GM23248 (cell line): ENCODE measurements around the gene C1QTNF4. TPM values are rescaled to one million over a fixed set of nuclear protein-coding genes. Genes with fewer than 3 reads are reported as not detected.
A peak's percentile ranks its signal among the peaks of the same experiment; 100 is the strongest.

Experiments
- DNase-seq: peaks from one replicate; pipeline ENCODE4 v3.0.0-alpha.2; 2015
- H2AFZ ChIP-seq: fragments of 200-600 bp; sonication (generic); 2 replicates; pipeline ENCODE4 v1.6.1; 2016; ENCODE audit warnings: antibody characterized with exemption
- H3F3A ChIP-seq: fragments of 200-600 bp; sonication (generic); 2 replicates; pipeline ENCODE4 v1.6.1; 2016; ENCODE audit warnings: mild to moderate bottlenecking, antibody characterized with exemption, mixed run types; ENCODE audit not compliant: insufficient read depth
- H3K27ac ChIP-seq: fragments of 200-600 bp; sonication (generic); 2 replicates; pipeline ENCODE4 v1.5.1; 2016; ENCODE audit warnings: mild to moderate bottlenecking
- H3K27me3 ChIP-seq: fragments of 200-600 bp; sonication (generic); replicated peaks from 2 replicates; pipeline ENCODE4 v1.6.1; 2016; ENCODE audit warnings: mild to moderate bottlenecking; ENCODE audit not compliant: insufficient read depth
- H3K36me3 ChIP-seq: fragments of 200-600 bp; sonication (generic); 2 replicates; pipeline ENCODE4 v1.6.1; 2016; ENCODE audit warnings: low read depth, mild to moderate bottlenecking
- H3K4me1 ChIP-seq: fragments of 200-600 bp; sonication (generic); 2 replicates; pipeline ENCODE4 v1.6.1; 2016; ENCODE audit warnings: mild to moderate bottlenecking; ENCODE audit not compliant: insufficient read depth
- H3K4me2 ChIP-seq: fragments of 200-600 bp; sonication (generic); one replicate; pipeline ENCODE4 v1.6.1; 2016; ENCODE audit warnings: mild to moderate bottlenecking; ENCODE audit not compliant: unreplicated experiment
- H3K4me3 ChIP-seq: fragments of 200-600 bp; sonication (generic); 2 replicates; pipeline ENCODE4 v1.5.1; 2016; ENCODE audit warnings: mild to moderate bottlenecking
- H3K79me2 ChIP-seq: fragments of 200-600 bp; sonication (generic); 2 replicates; pipeline ENCODE4 v1.6.1; 2016; ENCODE audit warnings: mild to moderate bottlenecking; ENCODE audit not compliant: insufficient read depth
- H3K9ac ChIP-seq: fragments of 200-600 bp; sonication (generic); 2 replicates; pipeline ENCODE4 v1.6.1; 2016; ENCODE audit warnings: mild to moderate bottlenecking
- H3K9me2 ChIP-seq: fragments of 200-600 bp; sonication (generic); 2 replicates; pipeline ENCODE4 v1.6.1; 2016; ENCODE audit warnings: mixed run types, mild to moderate bottlenecking, moderate library complexity; ENCODE audit not compliant: insufficient read depth
- H3K9me3 ChIP-seq: fragments of 200-600 bp; sonication (generic); one replicate; pipeline ENCODE4 v1.6.1; 2017; ENCODE audit warnings: low read depth
- H4K20me1 ChIP-seq: fragments of 200-600 bp; sonication (generic); 2 replicates; pipeline ENCODE4 v1.6.0; 2016; ENCODE audit not compliant: insufficient read depth
- EZH2 ChIP-seq: fragments of 200-600 bp; sonication (generic); IDR thresholded peaks from 2 replicates; pipeline ENCODE4 v1.6.1; 2018; ENCODE audit warnings: antibody characterized with exemption, mild to moderate bottlenecking; ENCODE audit not compliant: insufficient read depth, poor library complexity, severe bottlenecking
- EZH2phosphoT487 ChIP-seq: fragments of 200-600 bp; sonication (generic); IDR thresholded peaks from 2 replicates; pipeline ENCODE4 v1.6.1; 2018; ENCODE audit warnings: antibody characterized with exemption, moderate library complexity, mild to moderate bottlenecking, low read depth; ENCODE audit not compliant: insufficient read depth
- WGBS, 2 experiments: methylation state at CpG; one replicate each; pipeline ENCODE4 v1.1.6; 2015 to 2017; ENCODE audit warnings: low lambda C conversion rate in 2 of 2, low coverage in 1 of 2; ENCODE audit errors: missing lambda C conversion rate in 2 of 2; 5-methylcytosine and 5-hydroxymethylcytosine counted together
- in situ Hi-C: fragments of 300-500 bp; cut with MboI; formaldehyde crosslinking; loops from 2 replicates; pipeline ENCODE4 v1.15.0; 2020
- polyA plus RNA-seq: library from polyadenylated mRNA; unstranded; fragments of >200 nt; fragmentation: Nextera tagmentation; extraction: Ambion mirVana; gene quantifications from 2 replicates; pipeline ENCODE4 v1.2.1, GENCODE V29; 2016
- total RNA-seq: library from RNA; depleted of rRNA; stranded (reverse); fragments of >200 nt; shearing (Covaris generic); gene quantifications from 2 replicates; pipeline ENCODE4 v1.2.3, GENCODE V29; 2014

Gene C1QTNF4
- total and polyA plus RNA-seq, 2 experiments from 2014 or later = 0.11 TPM; not detected in 1

DNA sequence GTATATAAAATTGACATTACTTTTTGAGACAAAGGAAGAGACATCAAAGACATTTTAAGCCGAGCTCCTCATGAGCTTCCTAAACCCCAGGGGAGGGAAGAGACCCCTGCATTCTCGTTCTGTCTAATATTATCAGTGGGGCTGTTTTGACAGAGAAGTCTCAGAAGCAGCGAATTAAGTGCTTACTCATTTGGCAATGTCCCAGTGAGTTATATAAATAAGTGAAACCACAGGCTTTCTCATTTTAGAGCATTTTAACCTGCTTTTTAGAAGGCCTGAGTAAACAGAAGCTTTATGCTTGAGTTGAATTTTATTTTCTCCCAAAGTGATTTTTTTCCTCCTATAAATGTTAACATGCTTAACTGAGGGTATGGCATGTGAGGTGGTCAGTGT is 23.2 kb upstream of the C1QTNF4 start:
- Histone ChIP-seq H3K27me3 (no peaks in the 10 kb centered on the region), H3K27ac (peak overlapping the region; percentile 38), H3K4me1 (peaks cover 13% of the 10 kb centered on the region), H3K4me2 (peak overlapping the region; percentile 44), H3F3A (peaks cover 31% of the 10 kb centered on the region), H2AFZ (no peak overlapping the region), H3K9me2 (no peaks in the 10 kb centered on the region), H3K36me3 (peaks cover 34% of the 10 kb centered on the region), H3K9ac (no peak overlapping the region; the same call in 1 of the 2 replicates), H3K9me3 (no peaks in the 10 kb centered on the region), H4K20me1 (no peaks in the 10 kb centered on the region), H3K79me2 (no peaks in the 10 kb centered on the region), H3K4me3 (no peak overlapping the region)
- WGBS, 2 experiments = 16 to 24% methylated on average over 3 of the region's 3 CpGs
- in situ Hi-C loops = no loop called here
- peak; percentile 91 for DNase-seq
- TF ChIP-seq EZH2 (no peak), EZH2phosphoT487 (no peak)

GRCh38 chr11:47616726-47617416 is 22.7 kb upstream of the C1QTNF4 start:
- in situ Hi-C loops = no loop called here
- Histone ChIP-seq H3K27me3 (no peaks in the 10 kb centered on the region), H3K4me1 (peaks cover 13% of the 10 kb centered on the region), H3K79me2 (no peaks in the 10 kb centered on the region), H3K27ac (peak overlapping the region; percentile 38), H3K9me3 (no peaks in the 10 kb centered on the region), H3K9me2 (no peaks in the 10 kb centered on the region), H3F3A (peaks cover 31% of the 10 kb centered on the region), H2AFZ (no peak overlapping the region), H3K4me3 (no peak overlapping the region), H4K20me1 (no peaks in the 10 kb centered on the region), H3K9ac (no peak overlapping the region), H3K36me3 (peaks cover 28% of the 10 kb centered on the region), H3K4me2 (peak overlapping the region; percentile 44)
- TF ChIP-seq EZH2 (no peak), EZH2phosphoT487 (no peak)
- DNase-seq = peak; percentile 87
- 69 to 76% methylated on average over 9 to 10 of the region's 10 CpGs for WGBS, 2 experiments

GRCh38 chr11:47615249-47615648 is 21.0 kb upstream of the C1QTNF4 start:
- no peaks in the 10 kb centered on the region for H3K9me3 ChIP-seq
- peaks cover 18% of the 10 kb centered on the region for H3K36me3 ChIP-seq
- H3K4me1 ChIP-seq = peaks cover 13% of the 10 kb centered on the region
- in situ Hi-C loops = no loop called here
- no peaks in the 10 kb centered on the region for H3K27me3 ChIP-seq
- no peak overlapping the region for H2AFZ ChIP-seq
- peaks cover 26% of the 10 kb centered on the region for H3F3A ChIP-seq
- no peaks in the 10 kb centered on the region for H4K20me1 ChIP-seq
- H3K9ac ChIP-seq = no peak overlapping the region
- no peak overlapping the region for H3K4me2 ChIP-seq
- no peaks in the 10 kb centered on the region for H3K9me2 ChIP-seq
- no peaks in the 10 kb centered on the region for H3K79me2 ChIP-seq
- TF ChIP-seq EZH2 (no peak), EZH2phosphoT487 (no peak)
- no peak for DNase-seq
- no peak overlapping the region for H3K27ac ChIP-seq
- no peak overlapping the region for H3K4me3 ChIP-seq

- in situ Hi-C loops = no loop called here
- peaks cover 20% of the 10 kb centered on the region for H3F3A ChIP-seq
- no peak overlapping the region for H3K4me2 ChIP-seq
- H3K9me3 ChIP-seq = no peaks in the 10 kb centered on the region
- H3K36me3 ChIP-seq = 0 out of 2 replicates have a peak, but pooled peaks cover under 1% of the 10 kb centered on the region
- no peaks in the 10 kb centered on the region for H3K79me2 ChIP-seq
- no peaks in the 10 kb centered on the region for H3K9me2 ChIP-seq
- H3K9ac ChIP-seq = no peak overlapping the region
- H3K27ac ChIP-seq = no peak overlapping the region
- H2AFZ ChIP-seq = no peak overlapping the region
- TF ChIP-seq EZH2phosphoT487 (no peak), EZH2 (no peak)
- no peaks in the 10 kb centered on the region for H3K27me3 ChIP-seq
- no peak for DNase-seq
- WGBS, 2 experiments = 26 to 31% methylated on average over 6 of the region's 6 CpGs
- H3K4me3 ChIP-seq = no peak overlapping the region
- peaks cover 19% of the 10 kb centered on the region for H3K4me1 ChIP-seq
- H4K20me1 ChIP-seq = no peaks in the 10 kb centered on the region
Measured at GRCh38 chr11:47611348-47611794, 17.2 kb upstream of the C1QTNF4 start.

GRCh38 chr11:47609675-47610074 is 15.5 kb upstream of the C1QTNF4 start:
- H3K27me3 ChIP-seq = no peaks in the 10 kb centered on the region
- H3K27ac ChIP-seq = no peak overlapping the region
- no peaks in the 10 kb centered on the region for H3K36me3 ChIP-seq
- peaks cover 20% of the 10 kb centered on the region for H3F3A ChIP-seq
- TF ChIP-seq EZH2 (no peak), EZH2phosphoT487 (no peak)
- H2AFZ ChIP-seq = no peak overlapping the region
- H3K9me3 ChIP-seq = no peaks in the 10 kb centered on the region
- no peaks in the 10 kb centered on the region for H4K20me1 ChIP-seq
- no peak overlapping the region for H3K9ac ChIP-seq
- 59 to 60% methylated on average over 3 of the region's 3 CpGs for WGBS, 2 experiments
- no peak overlapping the region for H3K4me2 ChIP-seq
- no peak for DNase-seq
- H3K9me2 ChIP-seq = no peaks in the 10 kb centered on the region
- in situ Hi-C loops = no loop called here
- H3K4me3 ChIP-seq = no peak overlapping the region
- no peaks in the 10 kb centered on the region for H3K79me2 ChIP-seq
- H3K4me1 ChIP-seq = peaks cover 23% of the 10 kb centered on the region
